Uterus (tissue), 2 donors: ENCODE data around the gene ABL1.

Experiments
- CTCF ChIP-seq, 4 experiments: fragments of 200-600 bp in 2 of 4; fragments of 450-650 bp in 2 of 4; sonication (generic) in 2 of 4; IDR thresholded peaks; one replicate each; pipeline ENCODE4 v1.5.1; 2016 to 2019; ENCODE audit warnings: antibody characterized with exemption in 4 of 4, mild to moderate bottlenecking in 2 of 4, moderate library complexity in 1 of 4
- POLR2A ChIP-seq, 2 donors: fragments of 450-650 bp; IDR thresholded peaks; one replicate each; pipeline ENCODE4 v1.6.1; 2016; ENCODE audit warnings: antibody characterized with exemption in 2 of 2, mild to moderate bottlenecking in 1 of 2, moderate library complexity in 1 of 2

GRCh38 chr9:130810609-130811136 lies 24.4 kb upstream of the ABL1 start:
- no peak for TF ChIP-seq POLR2A (IDR thresholded peaks at IDR 0.05)
- no peak for TF ChIP-seq CTCF (IDR thresholded peaks at IDR 0.05)
